DMS53 (cell line): ENCODE measurements around the gene CEACAM19.
"Not testable (repeated sequence)": the region's sequence is repeated elsewhere in the genome, so short reads cannot be mapped to it uniquely, and the experiment has no call there.

Source experiments
- DNase-seq: peaks from one replicate; lab custom pipeline; 2025; lab: John Stamatoyannopoulos, UW

Gene CEACAM19

DNA sequence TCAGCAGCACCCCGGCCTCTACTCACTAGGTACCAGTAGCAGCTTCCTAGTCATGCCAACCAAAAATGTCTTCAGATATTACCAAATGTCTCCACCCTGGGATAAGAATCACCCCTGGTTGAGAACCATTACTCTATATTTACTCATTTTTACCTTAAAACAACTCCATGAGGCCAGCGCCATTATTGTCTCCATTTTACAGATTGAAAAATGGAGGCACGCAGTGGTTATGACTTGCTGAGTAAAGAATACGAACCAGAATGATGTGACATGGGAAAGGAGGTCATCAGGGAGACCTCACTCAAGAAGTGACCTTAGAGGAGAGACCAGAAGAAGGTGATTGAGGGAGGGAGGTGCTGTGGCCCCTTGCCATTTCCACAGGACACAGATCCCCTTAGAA, 2.2 kb downstream of the CEACAM19 start:
- DNase-seq = no peak

DNA sequence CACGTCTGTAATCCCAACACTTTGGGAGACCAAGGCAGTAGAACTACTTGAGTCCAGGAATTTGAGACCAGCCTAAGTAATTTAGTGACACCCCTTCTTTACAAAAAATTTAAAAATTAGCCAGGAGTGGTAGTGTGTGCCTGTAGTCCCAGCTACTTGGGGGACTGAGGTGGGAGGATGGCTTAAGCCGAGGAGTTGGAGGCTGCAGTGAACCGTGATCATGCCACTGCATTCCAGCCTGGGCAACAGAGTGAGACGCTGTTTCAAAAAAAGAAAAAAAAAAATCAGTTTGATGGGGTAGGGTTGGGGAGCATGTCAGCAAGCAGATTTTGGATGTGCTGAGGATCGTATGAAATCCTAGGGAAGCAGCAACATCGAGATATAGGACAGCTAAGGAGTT, 4.2 kb downstream of the CEACAM19 start:
- no peak for DNase-seq

DNA sequence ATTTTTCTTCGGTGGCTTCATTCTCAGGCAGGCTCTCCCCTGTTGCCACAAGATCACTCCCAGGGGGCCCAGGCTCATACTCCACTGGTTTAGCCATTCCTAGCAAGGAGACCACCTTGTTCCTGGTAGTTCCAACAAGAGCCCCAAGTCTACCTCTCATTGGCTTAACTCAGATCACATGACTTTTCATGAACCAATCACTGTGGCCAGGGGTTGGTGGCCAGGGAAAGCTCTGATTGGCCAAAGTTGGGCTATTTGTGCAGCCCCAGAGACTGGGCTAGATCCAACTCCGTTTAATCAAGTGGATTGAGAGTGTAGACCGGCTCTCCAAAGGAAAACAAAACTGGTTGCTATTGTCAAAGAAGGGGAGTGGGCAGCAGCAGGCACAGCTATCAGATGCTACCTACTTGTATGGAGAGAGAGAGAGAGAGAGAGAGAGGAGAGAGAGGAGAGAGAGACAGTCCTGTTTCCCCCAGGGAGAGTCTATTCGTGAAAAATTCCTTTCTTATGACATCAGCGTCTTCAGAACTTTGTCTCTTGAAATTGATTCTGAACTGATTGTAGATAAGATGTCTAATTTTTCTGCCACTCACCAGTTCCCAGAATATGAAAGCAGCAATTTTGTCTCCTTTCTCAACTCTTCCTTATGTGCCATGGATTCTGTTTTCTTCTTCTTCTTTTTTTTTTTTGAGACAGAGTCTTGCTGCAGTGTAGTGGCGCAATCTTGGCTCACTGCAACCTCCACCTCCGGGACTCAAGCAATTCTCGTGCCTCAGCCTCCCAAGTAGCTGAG, 5.9 kb downstream of the CEACAM19 start:
- no peak for DNase-seq

GRCh38 chr19:44680536-44680935, 9.3 kb downstream of the CEACAM19 start:
- DNase-seq = no peak

GRCh38 chr19:44681992-44682790, 10.9 kb downstream of the CEACAM19 start:
- no peak for DNase-seq

DNA sequence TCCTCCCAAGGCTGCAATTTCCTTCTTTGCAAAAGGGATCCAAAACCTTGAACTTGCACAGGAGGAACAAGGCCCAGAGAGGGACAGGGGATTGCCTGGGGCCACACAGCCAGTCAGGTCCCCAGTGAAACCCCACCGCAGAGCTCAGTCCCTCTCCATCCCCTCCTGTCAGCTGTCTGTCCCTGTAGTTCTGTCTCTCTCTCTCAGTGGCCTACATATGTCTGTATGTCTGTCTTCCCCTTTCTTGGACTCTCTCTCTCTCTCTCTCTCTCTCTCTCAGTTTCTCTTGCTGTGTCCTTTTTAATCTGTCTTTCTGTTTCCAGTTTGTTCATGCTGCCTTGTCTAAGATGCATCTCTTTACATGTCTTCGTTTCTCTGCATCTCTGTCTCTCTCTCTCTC, 11.5 kb downstream of the CEACAM19 start:
- DNase-seq = no peak

GRCh38 chr19:44683434-44684210, 12.3 kb downstream of the CEACAM19 start:
- DNase-seq = no peak

DNA sequence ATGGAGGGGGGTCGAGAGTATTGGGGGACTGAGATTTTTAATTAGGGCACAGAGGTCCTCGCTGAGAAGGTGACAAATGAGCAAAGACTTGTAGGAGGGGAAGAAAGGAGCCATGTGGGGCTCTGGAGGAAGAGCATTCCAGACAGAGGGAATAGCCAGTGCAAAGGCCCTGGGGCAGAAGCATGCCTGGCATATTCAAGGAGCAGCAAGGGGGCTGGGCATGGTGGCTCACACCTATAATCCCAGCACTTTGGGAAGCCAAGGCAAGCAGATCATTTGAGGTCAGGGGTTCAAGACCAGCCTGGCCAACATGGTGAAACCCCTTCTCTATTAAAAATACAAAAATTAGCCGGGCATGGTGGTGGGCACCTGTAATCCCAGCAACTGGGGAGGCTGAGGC, 13.1 kb downstream of the CEACAM19 start:
- DNase-seq = not testable (repeated sequence)

- peak; percentile 82 for DNase-seq
Measured at GRCh38 chr19:44684892-44685863, 13.9 kb downstream of the CEACAM19 start.

DNA sequence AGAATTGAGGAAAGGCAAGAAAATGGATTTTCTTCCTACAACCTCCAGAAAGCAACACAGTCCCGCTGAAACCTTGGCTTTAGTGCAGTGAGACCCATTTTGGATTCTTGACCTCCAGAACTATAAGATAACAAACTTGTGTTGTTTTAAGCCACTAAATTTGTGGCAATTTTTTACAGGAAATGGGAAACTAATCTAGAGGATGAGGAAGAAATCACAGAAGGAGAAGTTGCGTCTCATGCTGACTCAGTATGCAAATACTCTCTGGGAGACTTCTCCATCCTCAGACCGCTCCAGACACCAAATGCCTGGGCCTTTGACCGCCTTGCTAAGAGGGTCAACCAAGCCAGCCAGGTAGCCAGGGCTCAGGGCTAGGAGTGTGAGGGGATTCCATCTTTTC, 14.6 kb downstream of the CEACAM19 start:
- DNase-seq = no peak

DNA sequence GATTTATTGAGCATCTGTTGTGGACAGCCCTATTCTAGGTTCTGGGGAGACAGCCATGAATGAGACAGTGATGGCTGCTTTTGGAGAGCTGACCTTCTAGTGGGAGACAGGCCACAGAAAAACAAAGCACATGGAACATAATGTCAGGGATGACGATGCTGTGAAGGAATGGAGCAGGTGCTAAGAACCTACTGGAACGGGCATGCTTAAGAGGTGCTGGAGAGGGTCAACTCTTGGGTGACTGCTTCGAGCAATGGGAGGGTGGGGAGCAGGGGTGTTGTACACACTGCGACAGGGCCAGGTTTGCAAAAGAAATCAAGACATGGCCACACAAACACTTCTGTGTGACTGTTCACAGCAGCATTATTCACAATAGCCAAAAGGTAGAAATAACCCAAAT, 15.6 kb downstream of the CEACAM19 start:
- DNase-seq = no peak

- DNase-seq = no peak
Measured at GRCh38 chr19:44687888-44688287, 16.6 kb downstream of the CEACAM19 start.

- peak; percentile 82 for DNase-seq
Measured at GRCh38 chr19:44689290-44690130, 18.2 kb downstream of the CEACAM19 start.

DNA sequence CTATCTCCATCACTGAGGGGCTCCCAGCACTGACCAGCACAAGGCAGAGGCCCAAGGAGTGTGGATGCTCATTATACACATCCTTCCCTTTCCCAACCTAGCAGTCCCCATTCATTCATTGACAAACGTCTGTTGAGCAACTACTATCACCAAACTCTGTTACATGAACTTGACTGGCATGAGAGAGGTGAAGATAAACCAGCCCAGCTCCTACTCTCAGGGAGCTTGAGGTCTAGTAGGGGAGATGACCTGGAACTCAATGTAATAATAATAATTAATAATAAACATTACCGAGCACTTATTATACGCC, 18.8 kb downstream of the CEACAM19 start:
- no peak for DNase-seq

DNA sequence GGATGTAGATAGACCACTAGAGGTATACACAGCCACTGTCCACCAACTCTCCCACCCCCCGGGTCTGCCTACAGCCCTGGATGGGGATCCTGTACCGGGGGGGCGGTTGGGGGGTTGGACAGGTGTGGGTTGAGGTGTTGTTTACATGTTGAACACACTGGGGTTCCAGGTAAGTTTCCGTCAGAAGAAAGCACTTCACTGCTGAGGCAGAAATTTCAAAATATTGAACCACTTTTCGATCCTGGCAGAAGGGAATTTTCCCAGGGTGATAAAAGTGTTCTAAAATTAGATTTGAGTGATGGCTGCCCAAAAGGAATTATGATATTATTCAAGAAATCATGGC, 21.1 kb downstream of the CEACAM19 start:
- peak; percentile 36 for DNase-seq

DNA sequence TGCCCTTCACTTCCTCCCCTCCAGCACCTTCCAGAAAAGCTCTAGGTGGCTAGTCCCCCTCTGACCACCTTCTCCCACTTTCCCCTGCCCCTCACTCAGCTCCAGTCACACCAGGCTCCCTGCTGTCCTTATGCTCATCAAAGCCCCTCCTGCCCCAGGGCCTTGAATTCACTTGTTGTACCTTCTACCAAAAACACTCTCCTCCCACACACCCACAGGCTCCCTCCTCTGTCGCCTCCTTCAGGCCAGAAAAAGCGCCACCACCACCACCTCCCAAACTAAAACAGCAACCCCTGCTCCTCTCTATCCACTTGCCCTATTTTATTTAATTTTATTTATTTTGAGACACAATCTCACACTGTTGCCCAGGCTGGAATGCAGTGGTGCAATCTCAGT, 22.9 kb downstream of the CEACAM19 start:
- DNase-seq = no peak

DNA sequence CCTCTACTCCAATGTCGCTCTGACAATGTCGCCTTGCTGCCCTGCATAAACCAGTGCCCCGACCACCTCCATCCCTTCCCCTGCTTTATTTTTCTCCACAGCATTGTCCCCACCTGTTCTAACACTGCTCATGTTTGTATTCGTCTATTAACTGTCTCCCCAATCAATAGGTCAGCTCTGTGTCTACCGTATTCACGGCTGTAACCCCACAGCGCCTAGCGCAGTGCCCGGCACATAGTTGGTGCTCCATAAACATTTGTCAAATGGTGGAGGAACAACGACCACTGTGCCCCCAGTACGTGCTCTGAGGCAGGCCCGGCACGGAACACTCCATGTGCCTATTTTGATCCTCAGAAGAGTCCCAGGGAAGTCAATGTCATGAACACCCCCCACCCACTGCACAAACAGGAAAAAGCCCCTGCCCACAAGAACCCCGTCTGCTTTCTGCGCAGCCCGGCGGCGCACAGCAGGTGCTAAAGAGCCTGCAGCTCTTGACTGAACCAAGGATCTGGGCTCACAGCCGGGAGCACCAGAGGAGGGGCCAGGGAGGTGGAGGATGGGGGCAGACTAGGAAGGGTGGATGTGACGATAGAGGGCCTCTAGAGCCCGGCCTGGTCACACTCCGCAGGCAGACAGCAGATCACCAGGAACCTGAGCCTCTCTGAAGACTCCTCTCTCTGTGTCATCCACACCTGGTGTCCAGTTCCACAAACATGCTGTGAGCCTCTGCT, 25.8 kb downstream of the CEACAM19 start:
- DNase-seq = peak; percentile 97

DNA sequence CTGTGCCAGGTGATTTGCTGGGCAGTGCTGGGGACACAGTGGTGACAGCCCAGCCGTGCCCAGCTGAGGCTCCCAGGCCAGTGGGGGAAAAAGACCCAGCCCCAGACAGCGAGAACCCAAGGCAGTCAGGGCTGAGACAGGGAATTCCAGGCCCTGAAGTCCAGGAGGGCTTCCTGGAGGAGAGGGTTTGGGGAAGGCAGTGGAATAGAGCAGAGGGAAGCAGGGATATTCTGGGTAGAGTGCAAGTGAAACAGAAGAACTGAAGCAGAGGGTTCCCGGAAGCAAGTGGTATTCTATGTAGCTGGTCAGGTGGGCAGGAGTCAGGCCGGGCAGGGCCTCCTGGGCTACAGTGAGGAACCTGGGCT, 26.4 kb downstream of the CEACAM19 start:
- DNase-seq = peak; percentile 78

DNA sequence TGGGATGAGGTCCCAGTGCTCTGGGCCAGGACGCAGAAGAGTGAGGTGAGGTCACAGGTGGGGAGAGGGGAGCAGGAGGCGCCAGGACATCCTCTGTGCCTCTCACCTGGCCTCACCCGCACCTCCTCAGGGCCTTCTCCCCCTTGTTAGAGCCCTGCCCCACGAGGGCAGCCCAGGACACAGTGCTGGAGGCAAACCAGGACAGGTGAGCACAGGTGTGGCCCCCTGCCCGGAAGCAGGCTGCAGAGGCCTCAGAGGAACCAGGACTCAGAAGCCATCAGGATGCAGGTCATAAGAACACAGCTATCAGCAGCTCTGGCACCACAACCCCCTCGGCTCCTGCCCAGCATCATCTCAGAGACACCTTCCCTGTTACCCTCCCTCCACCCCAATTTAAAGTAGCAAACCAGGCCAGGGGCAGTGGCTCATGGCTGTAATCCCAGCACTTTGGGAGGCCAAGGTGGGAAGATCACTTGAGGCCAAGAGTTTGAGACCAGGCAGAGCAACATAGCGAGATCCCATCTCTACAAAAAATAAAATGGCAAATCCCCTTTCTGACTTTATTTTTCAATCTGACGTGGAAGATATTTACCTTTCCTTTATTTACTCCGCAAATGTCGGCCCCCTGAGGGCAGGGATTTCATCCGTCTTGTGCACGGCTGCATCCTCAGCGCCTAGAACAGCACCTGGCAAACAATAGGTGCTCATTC, 27.4 kb downstream of the CEACAM19 start, which contains the start of gene CEACAM16:
Gene CEACAM16, plus strand, starts transcription at position 660 of the 710 bp plus-strand sequence. CDS start 2,306 bp downstream, outside the sequence.
- DNase-seq = peak; percentile 35
